Measurements from ENCODE around the gene LCOR. TPM values are rescaled to one million over a fixed set of nuclear protein-coding genes. Genes with fewer than 3 reads are reported as not detected.
"Not testable (repeated sequence)": the region's sequence is repeated elsewhere in the genome, so short reads cannot be mapped to it uniquely, and the experiment has no call there.

LCOR gene
- total RNA-seq, 1 donor from 2014 or later = 31.3 TPM

DNA sequence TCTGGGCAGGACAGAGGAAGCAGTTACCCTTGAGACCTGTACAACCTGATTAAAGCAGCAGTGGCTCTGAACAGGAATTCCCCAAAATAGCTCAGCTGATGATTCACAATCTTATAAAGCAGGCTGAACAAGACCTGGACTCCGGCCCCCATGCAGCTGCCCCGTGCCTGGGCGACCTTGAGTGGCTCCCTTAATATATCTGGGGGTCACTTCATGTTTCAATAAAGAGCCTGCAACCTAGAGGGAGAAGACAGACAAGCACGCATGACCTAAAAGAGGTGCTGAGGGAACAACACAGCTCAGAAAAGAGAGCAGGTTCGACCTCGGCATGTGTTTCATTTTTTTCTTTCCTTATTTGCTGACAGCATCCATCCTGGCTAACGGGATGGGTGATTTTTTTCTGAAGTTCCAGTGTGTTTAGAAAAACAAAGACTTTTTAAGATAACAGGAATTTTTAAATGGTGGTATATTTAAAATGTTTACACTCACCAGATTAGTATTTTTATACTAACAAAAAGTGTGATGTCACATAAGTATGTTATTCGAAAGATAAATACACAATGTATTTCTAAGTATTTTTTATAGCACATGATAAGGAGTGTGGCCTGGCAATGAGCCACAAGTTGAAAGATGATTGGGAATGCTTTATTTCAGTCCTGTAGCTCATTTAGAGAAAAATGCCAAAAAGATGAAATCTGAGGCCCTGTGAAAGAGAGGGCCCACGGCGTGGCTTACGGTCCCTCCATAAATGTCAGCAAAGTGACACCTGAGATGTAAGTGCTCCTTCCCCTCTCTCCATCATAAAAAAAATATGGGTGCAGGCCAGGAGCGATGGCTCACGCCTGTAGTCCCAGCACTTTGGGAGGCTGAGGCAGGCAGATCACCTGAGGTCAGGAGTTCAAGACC is 192.3 kb downstream of the LCOR start:
- H3K9ac ChIP-seq (ENCODE audit: low read depth in 1 of 3, low read length in 3 of 3) = peak overlapping the region in 2 of 3 donors; percentile 51 to 65
- H3K4me3 ChIP-seq (ENCODE audit: low read length in 3 of 3) = no peak overlapping the region
- H3K27me3 ChIP-seq (ENCODE audit: control insufficient read depth in 3 of 3, insufficient read depth in 3 of 3, low read length in 3 of 3) = no peaks in the 10 kb centered on the region
- peaks cover 33 to 60% (median 50%) of the 10 kb centered on the region in 3 donors for H3K4me1 ChIP-seq (ENCODE audit: control insufficient read depth in 3 of 3, insufficient read depth in 3 of 3, low read length in 3 of 3)
- peak overlapping the region; percentile 97 for H3K27ac ChIP-seq (ENCODE audit: low read depth, low read length)
- H3K36me3 ChIP-seq (ENCODE audit: control insufficient read depth in 3 of 3, insufficient read depth in 3 of 3, low read length in 3 of 3) = no peaks in the 10 kb centered on the region
- no peaks in the 10 kb centered on the region for H3K9me3 ChIP-seq (ENCODE audit: control insufficient read depth in 3 of 3, low read length in 3 of 3)

DNA sequence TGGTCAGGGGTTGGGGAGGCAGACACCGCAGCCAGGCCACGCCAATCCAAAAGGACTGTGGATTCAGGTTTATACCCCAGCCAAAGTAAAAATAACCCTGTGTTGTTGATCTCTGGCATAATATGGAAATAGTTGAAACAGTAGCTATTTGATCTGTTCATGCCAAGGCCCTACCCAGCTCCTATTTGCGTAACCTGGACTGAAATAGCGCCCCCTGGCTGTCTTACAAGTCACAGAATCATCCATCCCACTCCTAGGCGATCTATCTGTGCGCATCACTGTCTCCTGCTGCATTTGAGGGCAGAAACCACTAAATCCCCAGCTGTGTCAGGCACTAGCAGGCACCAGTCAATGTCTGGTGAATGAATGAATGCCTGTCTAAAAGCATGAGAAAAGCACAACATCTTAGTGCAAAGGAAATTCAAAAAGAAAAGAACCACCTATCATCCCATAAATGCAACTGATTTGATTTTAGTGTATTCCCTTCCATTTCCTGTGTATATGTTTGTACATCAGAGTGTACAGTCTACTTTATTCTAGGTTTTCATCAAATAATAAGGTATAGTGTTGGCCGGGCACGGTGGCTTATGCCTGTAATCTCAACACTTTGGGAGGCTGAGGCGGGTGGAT is 193.6 kb downstream of the LCOR start:
- H3K4me1 ChIP-seq (ENCODE audit: control insufficient read depth in 3 of 3, insufficient read depth in 3 of 3, low read length in 3 of 3) = peaks cover 21 to 47% (median 37%) of the 10 kb centered on the region in 3 donors
- H3K27me3 ChIP-seq (ENCODE audit: control insufficient read depth in 3 of 3, insufficient read depth in 3 of 3, low read length in 3 of 3) = no peaks in the 10 kb centered on the region
- no peaks in the 10 kb centered on the region for H3K36me3 ChIP-seq (ENCODE audit: control insufficient read depth in 3 of 3, insufficient read depth in 3 of 3, low read length in 3 of 3)
- H3K27ac ChIP-seq (ENCODE audit: low read depth, low read length) = peak overlapping the region; percentile 97
- no peaks in the 10 kb centered on the region for H3K9me3 ChIP-seq (ENCODE audit: control insufficient read depth in 3 of 3, low read length in 3 of 3)
- peak overlapping the region; percentile 51 to 74 (median 73) for H3K9ac ChIP-seq (ENCODE audit: low read depth in 1 of 3, low read length in 3 of 3)
- H3K4me3 ChIP-seq (ENCODE audit: low read length in 3 of 3) = no peak overlapping the region

DNA sequence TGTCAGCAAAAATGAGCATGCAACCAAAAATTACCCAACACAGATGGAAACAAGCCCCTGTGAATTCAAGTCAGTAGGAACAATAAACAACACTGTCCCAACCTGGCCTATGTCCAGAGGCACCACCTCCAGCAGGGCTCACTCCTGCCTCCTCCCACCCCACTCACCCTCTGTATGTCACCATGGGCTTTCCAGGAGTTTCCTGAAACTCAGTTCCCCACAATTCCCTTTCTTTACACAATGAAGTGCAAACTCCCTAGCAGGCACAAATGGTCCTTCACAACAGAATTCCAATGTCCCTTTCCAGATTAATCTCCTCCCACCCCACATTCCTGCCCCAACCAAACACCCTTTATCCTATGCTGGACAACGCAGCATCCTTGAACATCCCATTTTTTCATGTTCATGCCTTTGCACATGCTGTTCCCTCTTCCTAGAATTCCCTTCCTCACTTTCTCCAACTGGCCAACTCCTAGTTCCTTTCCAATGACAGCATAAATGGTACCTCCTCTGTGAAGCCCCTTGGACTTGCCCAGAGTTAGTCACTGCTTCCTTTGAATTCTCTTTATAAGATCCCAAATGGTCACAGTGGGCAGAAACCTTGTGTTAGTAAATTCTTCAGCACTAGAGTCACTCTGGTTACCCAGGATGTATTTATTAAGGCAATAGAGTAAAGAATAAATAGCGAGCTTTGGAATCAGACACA is 196.2 kb downstream of the LCOR start:
- Histone ChIP-seq H3K4me1 (ENCODE audit: control insufficient read depth in 3 of 3, insufficient read depth in 3 of 3, low read length in 3 of 3) (peaks cover 13 to 27% (median 22%) of the 10 kb centered on the region in 3 donors), H3K27me3 (ENCODE audit: control insufficient read depth in 3 of 3, insufficient read depth in 3 of 3, low read length in 3 of 3) (no peaks in the 10 kb centered on the region), H3K4me3 (ENCODE audit: low read length in 3 of 3) (no peak overlapping the region), H3K36me3 (ENCODE audit: control insufficient read depth in 3 of 3, insufficient read depth in 3 of 3, low read length in 3 of 3) (no peaks in the 10 kb centered on the region), H3K27ac (ENCODE audit: low read depth, low read length) (no peak overlapping the region), H3K9me3 (ENCODE audit: control insufficient read depth in 3 of 3, low read length in 3 of 3) (no peaks in the 10 kb centered on the region), H3K9ac (ENCODE audit: low read depth in 1 of 3, low read length in 3 of 3) (no peak overlapping the region)

DNA sequence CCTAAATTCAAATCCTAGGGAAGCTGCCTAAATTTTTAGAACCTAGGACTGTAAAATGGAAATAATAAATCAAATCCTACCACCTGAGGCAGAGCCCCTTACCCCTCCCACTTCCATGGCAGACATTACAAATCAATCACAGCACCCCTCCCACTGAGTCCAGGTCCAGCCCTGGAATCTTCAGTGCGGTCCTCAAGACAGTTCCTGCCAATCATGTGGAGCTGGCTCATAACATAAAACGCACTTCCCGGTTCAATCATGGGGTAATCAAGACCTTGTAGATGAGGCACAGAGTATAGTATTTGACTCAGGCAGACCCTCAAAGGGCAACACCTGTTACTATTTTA is 196.7 kb downstream of the LCOR start:
- Histone ChIP-seq H3K27ac (ENCODE audit: low read depth, low read length) (no peak overlapping the region), H3K4me1 (ENCODE audit: control insufficient read depth in 3 of 3, insufficient read depth in 3 of 3, low read length in 3 of 3) (peaks cover 12 to 22% (median 17%) of the 10 kb centered on the region in 3 donors), H3K4me3 (ENCODE audit: low read length in 3 of 3) (no peak overlapping the region), H3K9ac (ENCODE audit: low read depth in 1 of 3, low read length in 3 of 3) (no peak overlapping the region), H3K36me3 (ENCODE audit: control insufficient read depth in 3 of 3, insufficient read depth in 3 of 3, low read length in 3 of 3) (no peaks in the 10 kb centered on the region), H3K27me3 (ENCODE audit: control insufficient read depth in 3 of 3, insufficient read depth in 3 of 3, low read length in 3 of 3) (no peaks in the 10 kb centered on the region), H3K9me3 (ENCODE audit: control insufficient read depth in 3 of 3, low read length in 3 of 3) (no peaks in the 10 kb centered on the region)

DNA sequence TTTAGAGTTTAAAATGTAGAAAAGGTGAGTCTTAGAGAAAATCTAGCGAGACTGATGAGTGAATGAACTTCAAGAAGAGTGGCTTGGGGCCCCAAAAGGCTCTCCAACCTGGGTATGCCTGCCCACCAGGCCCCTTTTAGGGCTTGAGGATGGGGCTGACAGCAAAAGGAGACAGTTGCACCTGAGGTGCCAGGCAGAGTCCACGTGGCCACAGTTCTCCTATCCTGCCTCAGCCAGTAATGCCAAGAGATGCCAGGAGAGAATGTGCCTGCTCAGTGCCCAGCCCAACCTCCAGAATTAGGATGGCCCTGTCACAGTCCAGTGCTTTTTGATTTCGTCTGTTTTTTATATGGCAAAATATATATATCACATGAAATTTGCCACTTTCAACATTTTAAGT is 197.2 kb downstream of the LCOR start:
- Histone ChIP-seq H3K36me3 (ENCODE audit: control insufficient read depth in 3 of 3, insufficient read depth in 3 of 3, low read length in 3 of 3) (no peaks in the 10 kb centered on the region), H3K27me3 (ENCODE audit: control insufficient read depth in 3 of 3, insufficient read depth in 3 of 3, low read length in 3 of 3) (no peaks in the 10 kb centered on the region), H3K27ac (ENCODE audit: low read depth, low read length) (no peak overlapping the region)

DNA sequence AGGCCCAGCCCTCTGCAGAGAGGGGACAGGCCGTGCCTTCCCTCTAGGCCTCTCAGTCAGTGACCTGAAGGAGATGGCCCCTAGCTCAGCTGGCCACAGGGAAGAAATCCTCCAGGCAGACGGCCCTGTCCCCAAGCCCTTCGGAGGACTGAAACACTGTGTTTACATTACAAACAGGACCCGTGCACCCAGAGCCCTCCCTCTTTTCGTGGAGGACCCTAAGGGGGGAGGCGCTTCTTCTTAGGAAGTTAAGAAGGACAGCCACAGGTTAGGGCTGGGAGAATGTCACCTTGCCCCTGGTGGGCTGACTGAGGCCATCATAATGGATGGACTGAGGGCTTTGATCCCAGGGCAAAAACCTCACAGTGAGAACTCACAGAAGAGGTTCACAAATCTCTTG is 198.8 kb downstream of the LCOR start:
- H3K9me3 ChIP-seq (ENCODE audit: control insufficient read depth in 3 of 3, low read length in 3 of 3) = no peaks in the 10 kb centered on the region
- H3K4me1 ChIP-seq (ENCODE audit: control insufficient read depth in 3 of 3, insufficient read depth in 3 of 3, low read length in 3 of 3) = peaks cover 0 to 6% (median 0%) of the 10 kb centered on the region in 3 donors
- H3K9ac ChIP-seq (ENCODE audit: low read depth in 1 of 3, low read length in 3 of 3) = no peak overlapping the region
- H3K4me3 ChIP-seq (ENCODE audit: low read length in 3 of 3) = no peak overlapping the region
- no peaks in the 10 kb centered on the region for H3K36me3 ChIP-seq (ENCODE audit: control insufficient read depth in 3 of 3, insufficient read depth in 3 of 3, low read length in 3 of 3)
- H3K27me3 ChIP-seq (ENCODE audit: control insufficient read depth in 3 of 3, insufficient read depth in 3 of 3, low read length in 3 of 3) = no peaks in the 10 kb centered on the region
- no peak overlapping the region for H3K27ac ChIP-seq (ENCODE audit: low read depth, low read length)

More for the DNA sequence above, 197.2 kb downstream of the LCOR start:
- H3K4me3 ChIP-seq (ENCODE audit: low read length in 3 of 3) = no peak overlapping the region
- H3K4me1 ChIP-seq (ENCODE audit: control insufficient read depth in 3 of 3, insufficient read depth in 3 of 3, low read length in 3 of 3) = peaks cover 10 to 17% (median 12%) of the 10 kb centered on the region in 3 donors
- H3K9me3 ChIP-seq (ENCODE audit: control insufficient read depth in 3 of 3, low read length in 3 of 3) = no peaks in the 10 kb centered on the region
- H3K9ac ChIP-seq (ENCODE audit: low read depth in 1 of 3, low read length in 3 of 3) = no peak overlapping the region

DNA sequence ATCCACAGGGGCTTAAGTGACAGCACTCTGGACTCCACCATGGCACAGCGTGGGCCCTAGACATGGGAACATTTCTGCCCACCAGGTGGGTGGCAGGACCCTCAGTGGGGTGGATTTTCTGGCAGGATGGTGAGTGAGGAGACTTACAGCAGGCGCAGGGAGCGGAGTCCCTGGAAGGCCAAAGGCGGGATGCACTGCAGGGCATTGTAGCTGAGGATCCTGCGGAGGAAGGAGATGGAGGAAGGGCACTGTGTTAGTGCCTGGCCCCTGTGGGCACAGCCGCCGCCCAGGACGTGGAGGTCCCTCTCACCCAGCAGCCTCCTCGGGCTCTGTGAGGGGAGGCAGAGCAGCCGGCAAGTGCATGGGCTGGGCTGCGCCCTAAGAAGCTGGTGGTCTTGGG is 199.4 kb downstream of the LCOR start:
- no peak overlapping the region for H3K4me3 ChIP-seq (ENCODE audit: low read length in 3 of 3)
- H3K9me3 ChIP-seq (ENCODE audit: control insufficient read depth in 3 of 3, low read length in 3 of 3) = no peaks in the 10 kb centered on the region
- H3K36me3 ChIP-seq (ENCODE audit: control insufficient read depth in 3 of 3, insufficient read depth in 3 of 3, low read length in 3 of 3) = no peaks in the 10 kb centered on the region
- no peak overlapping the region for H3K27ac ChIP-seq (ENCODE audit: low read depth, low read length)
- H3K27me3 ChIP-seq (ENCODE audit: control insufficient read depth in 3 of 3, insufficient read depth in 3 of 3, low read length in 3 of 3) = no peaks in the 10 kb centered on the region
- peaks cover 0 to 5% (median 0%) of the 10 kb centered on the region in 3 donors for H3K4me1 ChIP-seq (ENCODE audit: control insufficient read depth in 3 of 3, insufficient read depth in 3 of 3, low read length in 3 of 3)
- H3K9ac ChIP-seq (ENCODE audit: low read depth in 1 of 3, low read length in 3 of 3) = no peak overlapping the region

DNA sequence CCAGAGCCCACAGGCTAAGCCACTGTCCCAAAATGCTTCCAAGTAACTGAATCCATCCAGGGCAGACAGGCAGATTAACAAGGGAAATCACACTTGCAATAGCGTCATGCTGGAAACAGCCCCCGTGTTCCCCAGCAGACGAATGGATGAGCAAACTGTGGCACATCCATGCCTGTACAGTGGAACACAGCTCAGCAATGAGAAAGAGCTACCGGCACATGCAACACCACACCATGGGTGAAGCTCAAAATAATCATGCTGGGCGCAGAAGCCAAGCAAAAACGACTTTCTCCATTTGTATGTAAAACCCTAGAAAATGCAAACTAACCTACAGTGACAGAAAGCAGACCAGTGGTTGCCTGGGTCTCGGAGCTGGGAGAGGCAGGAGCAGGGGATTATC is 200.5 kb downstream of the LCOR start:
- H3K27ac ChIP-seq (ENCODE audit: low read depth, low read length) = no peak overlapping the region
- peaks cover 2 to 7% (median 3%) of the 10 kb centered on the region in 3 donors for H3K4me1 ChIP-seq (ENCODE audit: control insufficient read depth in 3 of 3, insufficient read depth in 3 of 3, low read length in 3 of 3)
- H3K9me3 ChIP-seq (ENCODE audit: control insufficient read depth in 3 of 3, low read length in 3 of 3) = no peaks in the 10 kb centered on the region

DNA sequence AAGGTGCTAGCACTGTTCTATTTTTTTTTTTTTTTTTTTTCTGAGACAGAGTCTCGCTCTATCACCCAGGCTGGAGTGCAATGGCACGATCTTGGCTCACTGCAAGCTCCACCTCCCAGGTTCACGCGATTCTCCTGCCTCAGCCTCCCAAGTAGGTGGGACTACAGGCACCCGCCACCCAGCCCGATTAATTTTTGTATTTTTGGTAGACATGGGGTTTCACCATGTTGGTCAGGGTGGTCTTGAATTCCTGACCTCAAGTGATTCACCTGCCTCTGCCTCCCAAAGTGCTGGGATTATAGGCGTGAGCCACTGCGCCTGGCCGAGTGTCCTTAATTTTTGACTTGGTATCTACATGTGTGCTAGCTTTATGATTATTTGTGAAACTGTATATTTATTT is 201.7 kb downstream of the LCOR start:
- not testable (repeated sequence) for H3K9ac ChIP-seq (ENCODE audit: low read depth in 1 of 3, low read length in 3 of 3); H3K4me3 ChIP-seq (ENCODE audit: low read length in 3 of 3); H3K9me3 ChIP-seq (ENCODE audit: control insufficient read depth in 3 of 3, low read length in 3 of 3); H3K27ac ChIP-seq (ENCODE audit: low read depth, low read length); H3K36me3 ChIP-seq (ENCODE audit: control insufficient read depth in 3 of 3, insufficient read depth in 3 of 3, low read length in 3 of 3); H3K27me3 ChIP-seq (ENCODE audit: control insufficient read depth in 3 of 3, insufficient read depth in 3 of 3, low read length in 3 of 3)
- H3K4me1 ChIP-seq (ENCODE audit: control insufficient read depth in 3 of 3, insufficient read depth in 3 of 3, low read length in 3 of 3) = peaks cover 9 to 14% (median 10%) of the 10 kb centered on the region in 3 donors

More for the DNA sequence above, 200.5 kb downstream of the LCOR start:
- no peaks in the 10 kb centered on the region for H3K27me3 ChIP-seq (ENCODE audit: control insufficient read depth in 3 of 3, insufficient read depth in 3 of 3, low read length in 3 of 3)
- H3K9ac ChIP-seq (ENCODE audit: low read depth in 1 of 3, low read length in 3 of 3) = peak overlapping the region in 2 of 3 donors; percentile 2 to 43
- no peak overlapping the region for H3K4me3 ChIP-seq (ENCODE audit: low read length in 3 of 3)
- H3K36me3 ChIP-seq (ENCODE audit: control insufficient read depth in 3 of 3, insufficient read depth in 3 of 3, low read length in 3 of 3) = no peaks in the 10 kb centered on the region

All from skeletal muscle tissue (tissue), 4 donors.